SK-MEL-5 (cell line): ENCODE results near the gene PMP22. TPM values are rescaled to one million over a fixed set of nuclear protein-coding genes. Genes with fewer than 3 reads are reported as not detected.

Experiments
- DNase-seq: peaks from one replicate; pipeline ENCODE4 v3.0.0-alpha.2; 2016; ENCODE audit warnings: low read depth, low spot score
- in situ Hi-C: cut with HindIII; loops from 2 replicates; pipeline ENCODE4 v1.10.0; 2016; ENCODE audit warnings: low sequenced_read_pairs, high pct_unique_total_duplicates, low pct_unique_long_range_greater_than_20kb
- small RNA-seq, 2 experiments: library from RNA; depleted of rRNA; stranded (forward); fragments of <200 nt; gene quantifications; one replicate each; pipeline ENCODE3, GENCODE V24; 2014
- total RNA-seq: library from RNA; depleted of rRNA; stranded (reverse); fragments of >200 nt; shearing (Covaris generic); gene quantifications from 2 replicates; pipeline ENCODE4 v1.2.3, GENCODE V29; 2014; rRNA removed

PMP22 gene
- total RNA-seq, 1 experiment from 2014 or later = 54.9 TPM

- in situ Hi-C loops = no loop called here
These were observed 83.3 kb downstream of the PMP22 start for GRCh38 chr17:15181816-15182215.

GRCh38 chr17:15181333-15181732 is 83.8 kb downstream of the PMP22 start:
- no peak for DNase-seq
- in situ Hi-C loops = no loop called here

More at GRCh38 chr17:15181816-15182215, 83.3 kb downstream of the PMP22 start:
- no peak for DNase-seq

- in situ Hi-C loops = no loop called here
- no peak for DNase-seq
These were observed 85.0 kb downstream of the PMP22 start for GRCh38 chr17:15180121-15180561.

Small RNA genes lying within 50 kb of the gene (small RNA-seq; reads per million reads assigned to genes)
- gene MIR4731 = 0 to 0.05 reads per million in 2 experiments
- gene RNU6-799P = 0 reads per million in 2 experiments

Other genes starting within 250 kb of the PMP22 start
- gene TEKT3, start 76.3 kb upstream of the PMP22 start, total RNA-seq = 0.56 TPM in 1 of 2 replicates, not detected in the other
- 0.77 and 1.6 TPM in 2 replicates for gene CDRT4, start 202.3 kb upstream of the PMP22 start, total RNA-seq